H1 (cell line): Measurements from ENCODE around the gene GIGYF2. TPM values are rescaled to one million over a fixed set of nuclear protein-coding genes. Genes with fewer than 3 reads are reported as not detected.

Experiments used
- CTCF ChIA-PET: fragments of 300-600 bp; sonication (Branson Sonifier 250); formaldehyde crosslinking; loops from one replicate; lab custom pipeline; 2021; ENCODE audit not compliant: partially characterized antibody; lab: Charles Lee
- POLR2A ChIA-PET: fragments of 300-600 bp; sonication (Branson Sonifier 250); formaldehyde crosslinking; loops from one replicate; lab custom pipeline; 2021; ENCODE audit warnings: inconsistent platforms; ENCODE audit not compliant: partially characterized antibody; lab: Charles Lee
- DNase-seq, 2 experiments: peaks; one replicate each; pipeline versions ENCODE4 v3.0.0 to v3.0.0-alpha.2; 2010 to 2022; ENCODE audit warnings: low spot score in 2 of 2, low read depth in 1 of 2, mixed read lengths in 1 of 2
- FAIRE-seq: peaks from 2 replicates; lab custom pipeline; 2011; peaks lifted over from hg19 to GRCh38; lab: Jason Lieb, UNC
- H2AFZ ChIP-seq: 2 replicates; pipeline ENCODE4 v1.8.1; 2012; ENCODE audit warnings: low read length, inconsistent platforms
- H2AK5ac ChIP-seq: 2 replicates; pipeline ENCODE4 v1.6.1; 2013; ENCODE audit warnings: low read depth, low read length
- H2BK120ac ChIP-seq: replicated peaks from 2 replicates; pipeline ENCODE3; 2013; ENCODE audit warnings: low read depth, low read length, inconsistent platforms
- H2BK12ac ChIP-seq: 2 replicates; pipeline ENCODE4 v1.6.1; 2013; ENCODE audit warnings: low read depth, low read length
- H2BK15ac ChIP-seq: 2 replicates; pipeline ENCODE4 v1.6.1; 2013; ENCODE audit warnings: low read length
- H2BK20ac ChIP-seq: 2 replicates; pipeline ENCODE4 v1.6.1; 2013; ENCODE audit warnings: low read length
- H2BK5ac ChIP-seq: 2 replicates; pipeline ENCODE4 v1.6.1; 2013; ENCODE audit warnings: low read depth, low read length
- H3K14ac ChIP-seq: 2 replicates; pipeline ENCODE4 v1.6.1; 2013; ENCODE audit warnings: inconsistent platforms; ENCODE audit not compliant: insufficient read length
- H3K18ac ChIP-seq: 2 replicates; pipeline ENCODE4 v1.6.1; 2013; ENCODE audit warnings: low read length; ENCODE audit errors: extremely low read depth
- H3K23ac ChIP-seq: 2 replicates; pipeline ENCODE4 v1.6.1; 2013; ENCODE audit warnings: inconsistent platforms; ENCODE audit not compliant: insufficient read length
- H3K23me2 ChIP-seq: 2 replicates; pipeline ENCODE4 v1.6.1; 2013; ENCODE audit warnings: low read depth, low read length
- H3K27ac ChIP-seq: 2 replicates; pipeline ENCODE4 v1.6.1; 2011; ENCODE audit warnings: low read depth, low read length, inconsistent platforms
- H3K27me3 ChIP-seq, 4 experiments: replicated peaks in 1 of 4; 1 replicate in 1 of 4; 2 replicates in 3 of 4; pipeline versions ENCODE4 v1.6.1 to v1.8.1; 2011 to 2013; ENCODE audit warnings: low read length in 3 of 4, mild to moderate bottlenecking in 3 of 4, inconsistent platforms in 2 of 4, mixed read lengths in 2 of 4, moderate library complexity in 1 of 4; ENCODE audit not compliant: control insufficient read depth in 3 of 4, insufficient read depth in 3 of 4; ENCODE audit errors: extremely low read depth in 1 of 4
- H3K36me3 ChIP-seq, 4 experiments: 2 replicates each; pipeline versions ENCODE4 v1.6.1 to v1.8.1; 2011 to 2013; ENCODE audit warnings: mild to moderate bottlenecking in 4 of 4, low read length in 3 of 4, moderate library complexity in 2 of 4, control low read depth in 1 of 4, inconsistent platforms in 1 of 4; ENCODE audit not compliant: insufficient read depth in 4 of 4, control insufficient read depth in 2 of 4
- H3K4ac ChIP-seq: replicated peaks from 2 replicates; pipeline ENCODE3; 2013; ENCODE audit warnings: low read length, low read depth, mixed read lengths, inconsistent platforms; ENCODE audit not compliant: insufficient read length
- H3K4me1 ChIP-seq, 4 experiments: replicated peaks in 1 of 4; 1 replicate in 1 of 4; 2 replicates in 3 of 4; pipeline versions ENCODE4 v1.6.1 to v1.8.1; 2011 to 2013; ENCODE audit warnings: low read length in 3 of 4, inconsistent platforms in 2 of 4, mixed read lengths in 1 of 4; ENCODE audit not compliant: insufficient read depth in 4 of 4, control insufficient read depth in 3 of 4
- H3K4me2 ChIP-seq, 2 experiments: 2 replicates each; pipeline versions ENCODE4 v1.6.1 to v1.8.1; 2011 to 2013; ENCODE audit warnings: low read depth in 2 of 2, low read length in 2 of 2, control low read depth in 1 of 2, inconsistent platforms in 1 of 2, mild to moderate bottlenecking in 1 of 2; ENCODE audit not compliant: insufficient read depth in 1 of 2
- H3K4me3 ChIP-seq, 4 experiments: fragments of 200-600, 300-600 bp in 1 of 4; sonication (generic), shearing (Covaris generic), sonication (Bioruptor Twin) in 1 of 4; 2 replicates each; pipeline versions ENCODE4 v1.5.1 to v1.8.1; 2011 to 2016; ENCODE audit warnings: low read length in 4 of 4, low read depth in 3 of 4, control low read depth in 2 of 4, inconsistent platforms in 2 of 4, mild to moderate bottlenecking in 2 of 4, mixed read lengths in 1 of 4, moderate library complexity in 1 of 4; ENCODE audit not compliant: insufficient read depth in 2 of 4; ENCODE audit errors: extremely low read depth in 1 of 4
- H3K56ac ChIP-seq: replicated peaks from 2 replicates; pipeline ENCODE3; 2013; ENCODE audit warnings: low read depth, mild to moderate bottlenecking, mixed read lengths, low read length, inconsistent platforms; ENCODE audit not compliant: insufficient read length
- H3K79me1 ChIP-seq: 2 replicates; pipeline ENCODE4 v1.6.1; 2013; ENCODE audit warnings: low read depth, low read length, control low read depth
- H3K79me2 ChIP-seq, 2 experiments: 2 replicates each; pipeline versions ENCODE4 v1.6.1 to v1.8.1; 2012 to 2013; ENCODE audit warnings: low read length in 2 of 2, mild to moderate bottlenecking in 2 of 2, inconsistent platforms in 1 of 2; ENCODE audit not compliant: insufficient read depth in 2 of 2, control insufficient read depth in 1 of 2
- H3K9ac ChIP-seq, 4 experiments: replicated peaks in 1 of 4; 1 replicate in 1 of 4; 2 replicates in 3 of 4; pipeline versions ENCODE4 v1.6.1 to v1.8.1; 2011 to 2013; ENCODE audit warnings: low read depth in 3 of 4, low read length in 3 of 4, control low read depth in 2 of 4, mild to moderate bottlenecking in 2 of 4, moderate library complexity in 2 of 4, inconsistent platforms in 1 of 4; ENCODE audit errors: extremely low read depth in 1 of 4
- H3K9me3 ChIP-seq, 2 experiments: 2 replicates each; pipeline versions ENCODE4 v1.6.1 to v1.8.1; 2012 to 2013; ENCODE audit warnings: mild to moderate bottlenecking in 2 of 2, moderate library complexity in 2 of 2, control low read depth in 1 of 2, inconsistent platforms in 1 of 2, low read depth in 1 of 2, low read length in 1 of 2, mixed read lengths in 1 of 2; ENCODE audit not compliant: insufficient read depth in 2 of 2
- H4K20me1 ChIP-seq, 2 experiments: replicated peaks in 1 of 2; 2 replicates each; pipeline versions ENCODE3 to v1.8.1; 2011 to 2013; ENCODE audit warnings: inconsistent platforms in 2 of 2, low read length in 2 of 2, mild to moderate bottlenecking in 1 of 2; ENCODE audit not compliant: insufficient read depth in 2 of 2, control insufficient read depth in 1 of 2
- H4K5ac ChIP-seq: 2 replicates; pipeline ENCODE4 v1.6.1; 2013; ENCODE audit warnings: low read length, low read depth, mixed read lengths, inconsistent platforms; ENCODE audit not compliant: insufficient read length
- H4K8ac ChIP-seq: 2 replicates; pipeline ENCODE4 v1.8.0; 2013; ENCODE audit warnings: mild to moderate bottlenecking, moderate library complexity, low read length, inconsistent platforms; ENCODE audit not compliant: insufficient read depth; ENCODE audit errors: extremely low read depth
- H4K91ac ChIP-seq: replicated peaks from 2 replicates; pipeline ENCODE3; 2013; ENCODE audit warnings: low read length, mixed read lengths, inconsistent platforms; ENCODE audit not compliant: insufficient read length
- ATF2 ChIP-seq: IDR thresholded peaks from 2 replicates; pipeline ENCODE4 v1.6.1; 2012; ENCODE audit warnings: low read length, inconsistent platforms
- CEBPB ChIP-seq: IDR thresholded peaks from 2 replicates; pipeline ENCODE4 v1.6.1; 2012; ENCODE audit warnings: low read depth, low read length
- EP300 ChIP-seq, 2 experiments: IDR thresholded peaks; 1 replicate in 1 of 2; 2 replicates in 1 of 2; pipeline ENCODE4 v1.6.1; 2011 to 2012; ENCODE audit warnings: low read depth in 2 of 2, low read length in 2 of 2, mild to moderate bottlenecking in 2 of 2, borderline replicate concordance in 1 of 2, inconsistent platforms in 1 of 2, moderate library complexity in 1 of 2
- JUND ChIP-seq: IDR thresholded peaks from 2 replicates; pipeline ENCODE4 v1.6.1; 2011; ENCODE audit warnings: mild to moderate bottlenecking, improper control_type of control experiment, low read length
- SUZ12 ChIP-seq: fragments of 200-600 bp; sonication (generic); IDR thresholded peaks from 2 replicates; pipeline ENCODE4 v1.6.1; 2012; ENCODE audit warnings: mild to moderate bottlenecking, inconsistent platforms, low read length, moderate library complexity, mixed read lengths
- TCF12 ChIP-seq: IDR thresholded peaks from 2 replicates; pipeline ENCODE4 v1.6.1; 2011; ENCODE audit warnings: low read depth, mild to moderate bottlenecking, low read length
- USF2 ChIP-seq: IDR thresholded peaks from 2 replicates; pipeline ENCODE4 v1.6.1; 2011; ENCODE audit warnings: low read length, improper control_type of control experiment
- WGBS, 2 experiments: shearing (Covaris generic) in 1 of 2; methylation state at CpG; one replicate each; pipeline versions ENCODE4 v1.1.6 to v1.1.7; 2013 to 2015; ENCODE audit warnings: low lambda C conversion rate in 2 of 2, mixed read lengths in 2 of 2, inconsistent platforms in 1 of 2, low coverage in 1 of 2, missing lambda C conversion rate in 1 of 2; ENCODE audit not compliant: insufficient replicate concordance in 2 of 2, insufficient coverage in 1 of 2, insufficient read length in 1 of 2; ENCODE audit errors: extremely low coverage in 1 of 2, missing lambda C conversion rate in 1 of 2; 5-methylcytosine and 5-hydroxymethylcytosine counted together
- polyA plus RNA-seq, 7 experiments: library from polyadenylated mRNA; depleted of rRNA in 3 of 7; stranded (reverse) in 5 of 7; unstranded in 2 of 7; fragments of >200 nt in 5 of 7; fragments of 200-250 nt in 2 of 7; gene quantifications; 1 replicate in 5 of 7; 2 replicates in 1 of 7; 4 replicates in 1 of 7; pipeline versions ENCODE4 v1.2.1 to v1.2.3, GENCODE V29; 2011 to 2013; ENCODE audit warnings: missing spikeins in 2 of 7, mixed read lengths in 2 of 7
- total RNA-seq: library from RNA; stranded (reverse); fragmentation: NEBNext Ultra II Directional; extraction: Animal tissue kit (Norgen Biotek cat#: 25700); gene quantifications from 2 replicates; pipeline ENCODE4 v1.2.1, GENCODE V29; 2021
- TF ChIP-seq, protein P1 (sequence below): IDR thresholded peaks from 2 replicates; pipeline ENCODE4 v1.6.1; 2011; ENCODE audit warnings: low read depth, mild to moderate bottlenecking, low read length; ENCODE audit not compliant: insufficient read depth

The GIGYF2 gene
- total and polyA plus RNA-seq, 2 of the 8 experiments (the other 6 are each of a cell fraction or from before 2014, with no cell fraction given), result 22.3 to 62.0 TPM

GRCh38 chr2:232662486-232663260, 34.5 kb upstream of the GIGYF2 start:
- Histone ChIP-seq H3K4me1 (no peaks in the 10 kb centered on the region), H2BK20ac (no peak overlapping the region), H2AFZ (no peak overlapping the region), H3K23ac (no peak overlapping the region), H2BK5ac (no peak overlapping the region), H3K14ac (no peak overlapping the region), H3K4me3 (no peak overlapping the region), H4K8ac (no peak overlapping the region), H4K91ac (no peak overlapping the region), H3K56ac (no peak overlapping the region), H3K9ac (no peak overlapping the region), H3K4ac (no peak overlapping the region), H3K9me3 (no peaks in the 10 kb centered on the region), H2BK120ac (no peak overlapping the region), H4K20me1 (no peaks in the 10 kb centered on the region), H3K27ac (no peak overlapping the region), H3K36me3 (no peaks in the 10 kb centered on the region), H3K18ac (no peak overlapping the region), H2BK15ac (no peak overlapping the region), H3K79me1 (no peaks in the 10 kb centered on the region), H3K23me2 (no peaks in the 10 kb centered on the region), H3K27me3 (no peaks in the 10 kb centered on the region), H3K79me2 (no peaks in the 10 kb centered on the region), H4K5ac (no peak overlapping the region), H2AK5ac (no peak overlapping the region), H3K4me2 (no peak overlapping the region), H2BK12ac (no peak overlapping the region)
- POLR2A ChIA-PET, result interaction anchor here (0.9 kb wide), 1 partner anchor 13 kb away, joined by 3 read pairs; no protein-coding TSS in a partner anchor
- 89% methylated on average over 16 of the region's 16 CpGs; no CpG with 5 or more reads in 1 of the 2 experiments for WGBS, 2 experiments
- FAIRE-seq, result no peak
- CTCF ChIA-PET, result interaction anchor here (0.8 to 1.2 kb wide), 3 partner anchors 16 to 56 kb away, joined by 3 read pairs; no protein-coding TSS in a partner anchor
- no peak for DNase-seq
- TF ChIP-seq, protein P1, sequence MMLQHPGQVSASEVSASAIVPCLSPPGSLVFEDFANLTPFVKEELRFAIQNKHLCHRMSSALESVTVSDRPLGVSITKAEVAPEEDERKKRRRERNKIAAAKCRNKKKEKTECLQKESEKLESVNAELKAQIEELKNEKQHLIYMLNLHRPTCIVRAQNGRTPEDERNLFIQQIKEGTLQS, result no peak
- TF ChIP-seq EP300 (IDR thresholded peaks at IDR 0.05; ENCODE audit: borderline replicate concordance in 1 of 2, low read depth in 2 of 2, low read length in 2 of 2) (no peak), TCF12 (no peak), USF2 (no peak), CEBPB (no peak), SUZ12 (no peak), JUND (no peak), ATF2 (no peak)
